Motor neuron (in vitro differentiated cells): ENCODE measurements around the gene MAF. TPM values are rescaled to one million over a fixed set of nuclear protein-coding genes. Genes with fewer than 3 reads are reported as not detected.
A peak's percentile ranks its signal among the peaks of the same experiment; 100 is the strongest.

Source experiments
- ATAC-seq, 8 experiments: fragments of 200-7000 bp; cut with Tn5 transposase; replicated peaks in 6 of 8; 2 replicates each; pipeline ENCODE4 v1.8.0; 2021; ENCODE audit warnings: mild to moderate bottlenecking in 8 of 8, moderate library complexity in 8 of 8
- H3K27ac ChIP-seq, 2 donors: fragments of 250-450 bp; sonication (Bioruptor Pico); 2 replicates each; pipeline ENCODE4 v1.9.0; 2021; ENCODE audit warnings: antibody characterized with exemption in 2 of 2, mild to moderate bottlenecking in 2 of 2, moderate library complexity in 1 of 2
- H3K4me1 ChIP-seq, 2 donors: fragments of 250-450 bp; sonication (Bioruptor Pico); replicated peaks in 1 of 2; 2 replicates each; pipeline ENCODE4 v1.6.1; 2021; ENCODE audit warnings: antibody characterized with exemption in 2 of 2, mild to moderate bottlenecking in 2 of 2, moderate library complexity in 1 of 2
- H3K4me3 ChIP-seq, 5 donors: fragments of 250-450 bp; sonication (Bioruptor Pico); 2 replicates each; pipeline ENCODE4 v1.9.0; 2021; ENCODE audit warnings: antibody characterized with exemption in 5 of 5, mild to moderate bottlenecking in 5 of 5, moderate library complexity in 4 of 5
- WGBS, 10 experiments: fragments of 450-650 bp; shearing (Covaris generic); methylation state at CpG; one replicate each; pipeline ENCODE4 v1.0.0; 2022; 5-methylcytosine and 5-hydroxymethylcytosine counted together
- in situ Hi-C, 9 experiments: fragments of 400-800 bp; cut with MboI; loops; one replicate each; pipeline ENCODE4 v1.15.0; 2021; ENCODE audit warnings: low sequenced_read_pairs in 9 of 9, low pct_unique_long_range_greater_than_20kb in 2 of 9; ENCODE audit not compliant: unreplicated experiment in 9 of 9
- total RNA-seq, 8 experiments: library from RNA; unstranded; fragments of 300-600 nt; gene quantifications; 2 replicates each; pipeline versions ENCODE4 v1.2.3 to v1.2.4, GENCODE V29; 2022

The MAF gene
- total RNA-seq, 8 experiments from 2014 or later = 0.10 to 12.6 (median 6.4) TPM

GRCh38 chr16:79632289-79632688 is 31.8 kb upstream of the MAF start:
- in situ Hi-C loops = loop anchor here in 1 of 9 experiments (25.0 kb wide), 1 partner anchor 830 kb away; no protein-coding TSS in a partner anchor
- ATAC-seq = no peak
- H3K4me3 ChIP-seq = no peak overlapping the region
- no peaks in the 10 kb centered on the region for H3K4me1 ChIP-seq
- no peak overlapping the region for H3K27ac ChIP-seq
- 0 to 100% (median 67%) methylated on average over 1 to 7 of the region's 7 CpGs; no CpG with 5 or more reads in 3 of the 10 experiments for WGBS, 10 experiments

- in situ Hi-C loops = loop anchor here in 1 of 9 experiments (25.0 kb wide), 1 partner anchor 833 kb away; no protein-coding TSS in a partner anchor
- Histone ChIP-seq H3K4me1 (no peaks in the 10 kb centered on the region), H3K4me3 (no peak overlapping the region), H3K27ac (no peak overlapping the region)
- no peak for ATAC-seq
- WGBS, 10 experiments = 17 to 100% (median 86%) methylated on average over 1 to 6 of the region's 6 CpGs
Measured at GRCh38 chr16:79628988-79629387, 28.5 kb upstream of the MAF start.

GRCh38 chr16:79628501-79628975 is 28.0 kb upstream of the MAF start:
- in situ Hi-C loops = loop anchor here in 1 of 9 experiments (25.0 kb wide), 1 partner anchor 834 kb away; no protein-coding TSS in a partner anchor
- 40 to 100% (median 75%) methylated on average over 1 to 5 of the region's 5 CpGs; no CpG with 5 or more reads in 3 of the 10 experiments for WGBS, 10 experiments
- Histone ChIP-seq H3K27ac (no peak overlapping the region), H3K4me1 (no peaks in the 10 kb centered on the region), H3K4me3 (no peak overlapping the region)
- no peak for ATAC-seq

GRCh38 chr16:79627092-79627491 is 26.6 kb upstream of the MAF start:
- in situ Hi-C loops = loop anchor here in 1 of 9 experiments (25.0 kb wide), 1 partner anchor 835 kb away; no protein-coding TSS in a partner anchor
- Histone ChIP-seq H3K4me3 (no peak overlapping the region), H3K4me1 (no peaks in the 10 kb centered on the region), H3K27ac (no peak overlapping the region)
- ATAC-seq = no peak
- 0 to 89% (median 67%) methylated on average over 1 to 2 of the region's 2 CpGs; no CpG with 5 or more reads in 1 of the 10 experiments for WGBS, 10 experiments

GRCh38 chr16:79625738-79626137 is 25.2 kb upstream of the MAF start:
- in situ Hi-C loops = loop anchor here in 1 of 9 experiments (25.0 kb wide), 1 partner anchor 837 kb away; no protein-coding TSS in a partner anchor
- WGBS, 10 experiments = 80 to 100% (median 100%) methylated on average over 1 of the region's 1 CpG; no CpG with 5 or more reads in 6 of the 10 experiments
- no peaks in the 10 kb centered on the region for H3K4me1 ChIP-seq
- H3K4me3 ChIP-seq = no peak overlapping the region
- ATAC-seq = no peak
- H3K27ac ChIP-seq = no peak overlapping the region

- ATAC-seq = peak in 1 of 8 experiments; percentile 18
- in situ Hi-C loops = loop anchor here in 5 of 9 experiments (25.0 kb wide), 5 partner anchors 438 to 1512 kb away; no protein-coding TSS in a partner anchor
- no peak overlapping the region for H3K4me3 ChIP-seq
- H3K27ac ChIP-seq = no peak overlapping the region
- H3K4me1 ChIP-seq = no peaks in the 10 kb centered on the region
- WGBS, 10 experiments = 20 to 100% (median 75%) methylated on average over 1 to 2 of the region's 2 CpGs
Measured at GRCh38 chr16:79623824-79624223, 23.3 kb upstream of the MAF start.

- Histone ChIP-seq H3K4me1 (no peaks in the 10 kb centered on the region), H3K4me3 (no peak overlapping the region), H3K27ac (no peak overlapping the region)
- in situ Hi-C loops = loop anchor here in 5 of 9 experiments (25.0 kb wide), 5 partner anchors 439 to 1511 kb away; no protein-coding TSS in a partner anchor
- WGBS, 10 experiments = 33 to 100% (median 66%) methylated on average over 1 to 6 of the region's 9 CpGs
- ATAC-seq = no peak
Measured at GRCh38 chr16:79623062-79623461, 22.5 kb upstream of the MAF start.

- no peak for ATAC-seq
- 13 to 80% (median 53%) methylated on average over 1 of the region's 1 CpG; no CpG with 5 or more reads in 6 of the 10 experiments for WGBS, 10 experiments
- in situ Hi-C loops = loop anchor here in 5 of 9 experiments (25.0 kb wide), 5 partner anchors 441 to 1509 kb away; no protein-coding TSS in a partner anchor
- H3K27ac ChIP-seq = no peak overlapping the region
- no peaks in the 10 kb centered on the region for H3K4me1 ChIP-seq
- no peak overlapping the region for H3K4me3 ChIP-seq
Measured at GRCh38 chr16:79621027-79621426, 20.5 kb upstream of the MAF start.

- 27 to 80% methylated on average over 3 to 6 of the region's 7 CpGs; no CpG with 5 or more reads in 8 of the 10 experiments for WGBS, 10 experiments
- no peak for ATAC-seq
Measured at GRCh38 chr16:79618692-79619050, 18.1 kb upstream of the MAF start.

GRCh38 chr16:79618041-79618691 is 17.6 kb upstream of the MAF start:
- WGBS, 10 experiments = 22 to 100% (median 61%) methylated on average over 1 to 5 of the region's 5 CpGs; no CpG with 5 or more reads in 3 of the 10 experiments
- no peak overlapping the region for H3K27ac ChIP-seq
- no peak for ATAC-seq
- in situ Hi-C loops = loop anchor here in 5 of 9 experiments (25.0 kb wide), 5 partner anchors 444 to 1506 kb away; no protein-coding TSS in a partner anchor
- no peaks in the 10 kb centered on the region for H3K4me1 ChIP-seq
- no peak overlapping the region for H3K4me3 ChIP-seq

More at GRCh38 chr16:79618692-79619050, 18.1 kb upstream of the MAF start:
- H3K4me1 ChIP-seq = no peaks in the 10 kb centered on the region
- no peak overlapping the region for H3K4me3 ChIP-seq
- no peak overlapping the region for H3K27ac ChIP-seq
- in situ Hi-C loops = loop anchor here in 5 of 9 experiments (25.0 kb wide), 5 partner anchors 444 to 1506 kb away; no protein-coding TSS in a partner anchor

GRCh38 chr16:79613009-79613408 is 12.5 kb upstream of the MAF start:
- 4 to 100% (median 86%) methylated on average over 1 to 4 of the region's 4 CpGs; no CpG with 5 or more reads in 1 of the 10 experiments for WGBS, 10 experiments
- in situ Hi-C loops = loop anchor here in 5 of 9 experiments (25.0 kb wide), 5 partner anchors 449 to 1501 kb away; no protein-coding TSS in a partner anchor
- ATAC-seq = peak in 3 of 8 experiments; percentile 83 to 89 (median 88)

GRCh38 chr16:79612207-79612606 is 11.7 kb upstream of the MAF start:
- peaks cover 0 to 11% of the 10 kb centered on the region in 2 donors for H3K4me1 ChIP-seq
- in situ Hi-C loops = loop anchor here in 5 of 9 experiments (25.0 kb wide), 5 partner anchors 450 to 1500 kb away; no protein-coding TSS in a partner anchor
- no peak overlapping the region for H3K27ac ChIP-seq
- no peak overlapping the region for H3K4me3 ChIP-seq
- WGBS, 10 experiments = 31 to 100% (median 93%) methylated on average over 1 to 2 of the region's 2 CpGs; no CpG with 5 or more reads in 1 of the 10 experiments
- ATAC-seq = peak in 2 of 8 experiments; percentile 43 to 46

More at GRCh38 chr16:79613009-79613408, 12.5 kb upstream of the MAF start:
- Histone ChIP-seq H3K27ac (no peak overlapping the region), H3K4me1 (peaks cover 0 to 8% of the 10 kb centered on the region in 2 donors), H3K4me3 (no peak overlapping the region)

- in situ Hi-C loops = loop anchor here in 5 of 9 experiments (25.0 kb wide), 5 partner anchors 452 to 1498 kb away; no protein-coding TSS in a partner anchor
- ATAC-seq = no peak
- WGBS, 10 experiments = 29 to 100% (median 89%) methylated on average over 1 to 4 of the region's 4 CpGs; no CpG with 5 or more reads in 3 of the 10 experiments
Measured at GRCh38 chr16:79610771-79611170, 10.2 kb upstream of the MAF start.

More at GRCh38 chr16:79610771-79611170, 10.2 kb upstream of the MAF start:
- H3K4me3 ChIP-seq = no peak overlapping the region
- no peak overlapping the region for H3K27ac ChIP-seq
- H3K4me1 ChIP-seq = peaks cover 4 to 15% of the 10 kb centered on the region in 2 donors
